HepG2 (cell line): ENCODE measurements around the gene VWA5B1. TPM values are rescaled to one million over a fixed set of nuclear protein-coding genes. Genes with fewer than 3 reads are reported as not detected.

Experiments
- ATAC-seq: fragments of 200-7000 bp; cut with Tn5 transposase; 3 replicates; pipeline ENCODE4 v1.9.1; 2020; ENCODE audit warnings: mild to moderate bottlenecking, moderate library complexity
- BruUV-seq: library from RNA; stranded (reverse); fragments of 400-500 nt; replicated peaks from 2 replicates; lab custom pipeline; 2021; lab: Mats Ljungman, UMichigan
- CTCF ChIA-PET: fragments of 300-600 bp; formaldehyde crosslinking; extraction: SDS; loops from one replicate; lab custom pipeline; 2021; ENCODE audit warnings: low total read pairs, inconsistent platforms, low intra/inter-chr PET ratio; lab: Yijun Ruan, JAX
- POLR2A ChIA-PET: fragments of 350-600 bp; sonication (Branson Sonifier 250); formaldehyde crosslinking; loops from one replicate; lab custom pipeline; 2020; ENCODE audit warnings: antibody characterized with exemption, inconsistent platforms; lab: Yijun Ruan, JAX
- DNase-seq: peaks from one replicate; pipeline ENCODE4 v3.0.0-alpha.2; 2015; ENCODE audit warnings: low spot score
- FAIRE-seq: peaks from 3 replicates; lab custom pipeline; 2011; peaks lifted over from hg19 to GRCh38; lab: Jason Lieb, UNC
- H2AFZ ChIP-seq: one replicate; pipeline ENCODE4 v1.6.1; 2011; ENCODE audit warnings: low read length, inconsistent platforms
- H3K27ac ChIP-seq: fragments of 300-600 bp; 3 replicates; pipeline ENCODE4 v1.8.0; 2011; ENCODE audit warnings: mixed run types, mild to moderate bottlenecking, mixed read lengths, low read length, inconsistent platforms; ENCODE audit not compliant: insufficient read depth; ENCODE audit errors: extremely low read length
- H3K27me3 ChIP-seq, 2 experiments: fragments of 200-600 bp in 1 of 2; 2 replicates in 1 of 2; 3 replicates in 1 of 2; pipeline versions ENCODE4 v1.6.0 to v1.8.0; 2011; ENCODE audit warnings: low read length in 2 of 2, mild to moderate bottlenecking in 2 of 2, moderate library complexity in 2 of 2, inconsistent platforms in 1 of 2; ENCODE audit not compliant: insufficient read depth in 2 of 2, control insufficient read depth in 1 of 2
- H3K36me3 ChIP-seq, 2 experiments: fragments of 200-600 bp in 1 of 2; replicated peaks in 1 of 2; 2 replicates in 1 of 2; 3 replicates in 1 of 2; pipeline versions ENCODE4 v1.5.1 to v1.8.0; 2011; ENCODE audit warnings: low read length in 2 of 2, inconsistent platforms in 1 of 2; ENCODE audit not compliant: insufficient read depth in 2 of 2, control insufficient read depth in 1 of 2
- H3K4me1 ChIP-seq: 2 replicates; pipeline ENCODE4 v1.5.1; 2012; ENCODE audit warnings: low read length, inconsistent platforms; ENCODE audit not compliant: insufficient read depth
- H3K4me2 ChIP-seq: 2 replicates; pipeline ENCODE4 v1.6.0; 2011; ENCODE audit warnings: low read depth, low read length, inconsistent platforms
- H3K4me3 ChIP-seq, 3 experiments: fragments of 200-600 bp in 1 of 3; sonication (generic), shearing (Covaris generic) in 1 of 3; replicated peaks in 1 of 3; 2 replicates each; pipeline ENCODE4 v1.5.1; 2011 to 2016; ENCODE audit warnings: low read length in 3 of 3, inconsistent platforms in 2 of 3, low read depth in 2 of 3, mild to moderate bottlenecking in 2 of 3, control low read depth in 1 of 3, mixed read lengths in 1 of 3; ENCODE audit not compliant: insufficient read depth in 1 of 3
- H3K79me2 ChIP-seq: one replicate; pipeline ENCODE4 v1.6.1; 2011; ENCODE audit warnings: low read length, inconsistent platforms; ENCODE audit not compliant: insufficient read depth
- H3K9ac ChIP-seq: 2 replicates; pipeline ENCODE4 v1.6.0; 2011; ENCODE audit warnings: mild to moderate bottlenecking, low read depth, low read length, inconsistent platforms; ENCODE audit not compliant: insufficient read depth
- H3K9me3 ChIP-seq: 2 replicates; pipeline ENCODE4 v1.5.1; 2012; ENCODE audit warnings: mild to moderate bottlenecking, low read length
- H4K20me1 ChIP-seq: 2 replicates; pipeline ENCODE4 v1.6.0; 2011; ENCODE audit warnings: inconsistent platforms, mild to moderate bottlenecking, low read length, moderate library complexity; ENCODE audit not compliant: insufficient read depth
- DNMT3B ChIP-seq: conservative IDR thresholded peaks from 2 replicates; pipeline ENCODE4 v1.6.1; 2016; ENCODE audit warnings: missing biosample characterization, control low read depth
- FOSL2 ChIP-seq: sonication (generic); formaldehyde crosslinking; IDR thresholded peaks from 2 replicates; pipeline ENCODE4 v1.4.0; 2020; ENCODE audit warnings: missing genetic modification reagents
- NPAS2 ChIP-seq: sonication (generic); formaldehyde crosslinking; IDR thresholded peaks from 2 replicates; pipeline ENCODE4 v1.8.0; 2022; ENCODE audit warnings: mild to moderate bottlenecking, missing genetic modification reagents, borderline replicate concordance
- NR2F6 ChIP-seq, 2 experiments: IDR thresholded peaks; 2 replicates each; pipeline ENCODE4 v1.6.1; 2016; ENCODE audit warnings: antibody characterized with exemption in 1 of 2, mild to moderate bottlenecking in 1 of 2
- PHB2 ChIP-seq: fragments of 450-650 bp; IDR thresholded peaks from 2 replicates; pipeline ENCODE4 v1.6.1; 2018; ENCODE audit not compliant: partially characterized antibody
- SATB2 ChIP-seq: sonication (generic); formaldehyde crosslinking; IDR thresholded peaks from 2 replicates; pipeline ENCODE4 v1.5.0; 2020; ENCODE audit warnings: missing genetic modification reagents
- XBP1 ChIP-seq: sonication (generic); formaldehyde crosslinking; IDR thresholded peaks from 2 replicates; pipeline ENCODE4 v1.5.0; 2020; ENCODE audit warnings: missing genetic modification reagents
- ZBTB21 ChIP-seq: sonication (generic); formaldehyde crosslinking; IDR thresholded peaks from 2 replicates; pipeline ENCODE4 v1.4.0; 2020; ENCODE audit warnings: missing genetic modification reagents
- ZFX ChIP-seq: sonication (generic); formaldehyde crosslinking; IDR thresholded peaks from 2 replicates; pipeline ENCODE4 v1.4.0; 2020; ENCODE audit warnings: mild to moderate bottlenecking, low read depth, missing genetic modification reagents, moderate library complexity
- ZNF207 ChIP-seq: fragments of 450-650 bp; IDR thresholded peaks from 2 replicates; pipeline ENCODE4 v1.6.1; 2016; ENCODE audit warnings: antibody characterized with exemption, borderline replicate concordance
- ZNF263 ChIP-seq: sonication (generic); formaldehyde crosslinking; IDR thresholded peaks from 2 replicates; pipeline ENCODE4 v1.4.0; 2020; ENCODE audit warnings: missing genetic modification reagents
- ZNF296 ChIP-seq: sonication (generic); formaldehyde crosslinking; conservative IDR thresholded peaks from 2 replicates; pipeline ENCODE4 v1.5.0; 2020; ENCODE audit warnings: mild to moderate bottlenecking, missing genetic modification reagents
- ZNF367 ChIP-seq: sonication (generic); formaldehyde crosslinking; IDR thresholded peaks from 2 replicates; pipeline ENCODE4 v1.4.0; 2020; ENCODE audit warnings: missing genetic modification reagents, borderline replicate concordance
- ZNF619 ChIP-seq: sonication (generic); formaldehyde crosslinking; IDR thresholded peaks from 2 replicates; pipeline ENCODE4 v1.4.0; 2020; ENCODE audit warnings: mild to moderate bottlenecking, missing genetic modification reagents
- ZNF678 ChIP-seq: sonication (generic); formaldehyde crosslinking; IDR thresholded peaks from 2 replicates; pipeline ENCODE4 v1.4.0; 2020; ENCODE audit warnings: mild to moderate bottlenecking, missing genetic modification reagents
- ZNF687 ChIP-seq: sonication (generic); formaldehyde crosslinking; IDR thresholded peaks from 2 replicates; pipeline ENCODE4 v1.5.1; 2020; ENCODE audit warnings: mild to moderate bottlenecking, missing genetic modification reagents, moderate library complexity
- WGBS: methylation state at CpG from one replicate; pipeline ENCODE4 v1.1.6; 2017; ENCODE audit warnings: low lambda C conversion rate; 5-methylcytosine and 5-hydroxymethylcytosine counted together
- in situ Hi-C: cut with HindIII; loops from 2 replicates; pipeline ENCODE4 v1.10.0; 2017; ENCODE audit warnings: low pct_unique_long_range_greater_than_20kb; ENCODE audit not compliant: extremely low pct_ligation_motif_present
- intact Hi-C: fragments of 100-400 bp; cut with micrococcal nuclease; formaldehyde crosslinking; loops from one replicate; pipeline ENCODE4 v1.10.0; 2022; ENCODE audit not compliant: unreplicated experiment
- polyA plus RNA-seq, 8 experiments: library from polyadenylated mRNA; depleted of rRNA in 3 of 8; stranded (reverse) in 7 of 8; unstranded in 1 of 8; fragments of >200 nt; fragmentation: Illumina TruSeq in 4 of 8; extraction: Trizol in 4 of 8; gene quantifications; 2 replicates each; pipeline versions ENCODE4 v1.2.1 to v1.2.3, GENCODE V29; 2011 to 2016; ENCODE audit warnings: low read depth in 4 of 8, missing spikeins in 1 of 8, mixed read lengths in 1 of 8; ENCODE audit not compliant: insufficient read depth in 1 of 8
- total RNA-seq, 5 experiments: library from RNA; depleted of rRNA; stranded (reverse); fragments of >200 nt; fragmentation: Illumina TruSeq; extraction: Trizol; gene quantifications; 2 replicates each; pipeline ENCODE4 v1.2.3, GENCODE V29; 2016; ENCODE audit warnings: low read depth in 1 of 5

Gene VWA5B1
- total and polyA plus RNA-seq, 2 of the 13 experiments (the other 11 are each of a cell fraction or from before 2014, with no cell fraction given): not detected

- no peak overlapping the region for H3K27ac ChIP-seq
- FAIRE-seq (no peak), ATAC-seq (no peak; the same call in 2 of the 3 replicates), DNase-seq (no peak)
- no peak overlapping the region for H3K4me2 ChIP-seq
- intact Hi-C loops (no loop called here), in situ Hi-C loops (no loop called here)
- 56% methylated on average over 70 of the region's 70 CpGs for WGBS
- no TSS peak for BruUV-seq
- H3K27me3 ChIP-seq: peaks cover 5 to 43% of the 10 kb centered on the region in 2 experiments
- no peaks in the 10 kb centered on the region for H3K36me3 ChIP-seq
- peaks cover 8% of the 10 kb centered on the region; the same call in 1 of the 2 replicates for H3K4me1 ChIP-seq
- CTCF ChIA-PET: no interaction called here
- H3K4me3 ChIP-seq: no peak overlapping the region
- H2AFZ ChIP-seq: no peak overlapping the region
- POLR2A ChIA-PET: no interaction called here
- H4K20me1 ChIP-seq: no peaks in the 10 kb centered on the region
- no peaks in the 10 kb centered on the region for H3K79me2 ChIP-seq
- no peak overlapping the region for H3K9ac ChIP-seq
- H3K9me3 ChIP-seq: no peaks in the 10 kb centered on the region
- TF ChIP-seq ZBTB21 (no peak), DNMT3B (CRISPR knock-in tag) (no peak), NR2F6 (IDR thresholded peaks at IDR 0.05) (no peak), NR2F6 (CRISPR knock-in tag; IDR thresholded peaks at IDR 0.05) (no peak)
Measured at GRCh38 chr1:20366463-20367115, 75.9 kb downstream of the VWA5B1 start.

GRCh38 chr1:20367116-20367585 lies 76.5 kb downstream of the VWA5B1 start:
- peak; percentile 8 for FAIRE-seq
- peaks cover 5 to 42% of the 10 kb centered on the region in 2 experiments for H3K27me3 ChIP-seq
- TF ChIP-seq ZNF619 (CRISPR knock-in tag) (no peak), NPAS2 (no peak), ZNF678 (CRISPR knock-in tag) (no peak), ZNF207 (no peak), ZFX (CRISPR knock-in tag) (no peak), ZNF687 (CRISPR knock-in tag) (peak; percentile 14; the same call in 1 of the 2 replicates), XBP1 (no peak), SATB2 (no peak), PHB2 (no peak), FOSL2 (CRISPR knock-in tag) (no peak), ZNF296 (CRISPR knock-in tag) (no peak), ZNF263 (CRISPR knock-in tag) (no peak), ZNF367 (CRISPR knock-in tag) (no peak)

More at GRCh38 chr1:20367116-20367585, 76.5 kb downstream of the VWA5B1 start:
- DNase-seq (peak; percentile 25), ATAC-seq (peak; percentile 93)
- no peaks in the 10 kb centered on the region for H3K36me3 ChIP-seq
- H3K4me1 ChIP-seq: peaks cover 8% of the 10 kb centered on the region; the same call in 1 of the 2 replicates
- ChIA-PET CTCF (no interaction called here), POLR2A (no interaction called here)
- in situ Hi-C loops (no loop called here), intact Hi-C loops (no loop called here)
- no TSS peak for BruUV-seq
- 7% methylated on average over 5 of the region's 11 CpGs for whole genome bisulfite sequencing
- no peaks in the 10 kb centered on the region for H3K9me3 ChIP-seq
- no peak overlapping the region for H3K4me2 ChIP-seq
- no peak overlapping the region for H3K27ac ChIP-seq
- no peak overlapping the region for H2AFZ ChIP-seq
- no peaks in the 10 kb centered on the region for H4K20me1 ChIP-seq
- H3K9ac ChIP-seq: no peak overlapping the region
- no peaks in the 10 kb centered on the region for H3K79me2 ChIP-seq
- no peak overlapping the region for H3K4me3 ChIP-seq
